ENCODE data around the gene GLYATL2. TPM values are rescaled to one million over a fixed set of nuclear protein-coding genes. Genes with fewer than 3 reads are reported as not detected.

Gene GLYATL2
- total RNA-seq, 1 donor from 2014 or later: 0.52 TPM

DNA sequence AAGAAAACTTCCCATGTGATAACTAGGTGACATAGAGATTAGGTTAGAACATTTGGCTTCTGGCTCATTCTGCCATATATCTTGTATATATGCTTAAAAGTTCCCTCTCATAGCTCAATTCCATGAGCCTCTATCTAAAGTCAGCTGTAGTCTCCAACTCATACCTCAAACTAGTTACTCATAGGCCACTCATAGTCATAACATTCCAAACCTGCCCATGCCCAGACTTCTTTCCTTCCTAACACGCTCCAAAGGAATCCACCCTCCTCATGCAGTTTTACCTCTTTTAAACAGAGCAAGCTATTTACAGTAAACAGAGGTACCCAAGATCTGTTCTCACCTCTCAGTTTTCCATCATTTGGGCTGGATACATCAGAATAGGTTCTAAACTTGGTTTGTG lies 39.4 kb downstream of the GLYATL2 start:
- Histone ChIP-seq H3K4me3 (ENCODE audit: low read length in 3 of 3) (no peak overlapping the region), H3K4me1 (ENCODE audit: control insufficient read depth in 3 of 3, insufficient read depth in 3 of 3, low read length in 3 of 3) (no peaks in the 10 kb centered on the region), H3K9ac (ENCODE audit: low read depth in 1 of 3, low read length in 3 of 3) (no peak overlapping the region), H3K9me3 (ENCODE audit: control insufficient read depth in 3 of 3, low read length in 3 of 3) (no peaks in the 10 kb centered on the region), H3K36me3 (ENCODE audit: control insufficient read depth in 3 of 3, insufficient read depth in 3 of 3, low read length in 3 of 3) (no peaks in the 10 kb centered on the region), H3K27me3 (ENCODE audit: control insufficient read depth in 3 of 3, insufficient read depth in 3 of 3, low read length in 3 of 3) (no peaks in the 10 kb centered on the region), H3K27ac (ENCODE audit: low read depth, low read length) (no peak overlapping the region)

DNA sequence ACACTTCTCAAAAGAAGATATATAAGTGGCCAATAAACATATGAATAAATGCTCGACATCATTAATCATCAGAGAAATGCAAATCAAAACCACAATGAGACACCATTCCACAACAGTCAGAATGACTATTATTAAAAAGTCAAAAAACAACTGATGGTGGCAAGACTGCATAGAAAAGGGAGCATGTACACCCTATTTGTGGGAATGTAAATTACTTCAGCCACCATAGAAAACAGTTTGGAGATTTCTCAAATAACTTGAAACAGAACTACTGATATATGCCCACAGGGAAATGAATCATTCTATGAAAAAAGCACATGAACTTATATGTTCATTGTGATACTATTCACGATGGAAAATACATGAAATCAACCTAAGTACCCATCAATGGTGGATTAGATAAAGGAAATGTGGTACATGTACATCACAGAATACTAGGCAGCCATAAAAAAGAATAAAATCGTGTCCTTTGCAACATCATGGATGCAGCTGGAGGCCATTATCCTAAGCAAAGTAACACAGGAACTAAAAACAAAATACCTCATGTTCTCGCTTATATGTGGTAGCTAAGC lies 42.4 kb downstream of the GLYATL2 start:
- Histone ChIP-seq H3K4me1 (ENCODE audit: control insufficient read depth in 3 of 3, insufficient read depth in 3 of 3, low read length in 3 of 3) (no peaks in the 10 kb centered on the region), H3K27me3 (ENCODE audit: control insufficient read depth in 3 of 3, insufficient read depth in 3 of 3, low read length in 3 of 3) (no peaks in the 10 kb centered on the region), H3K9ac (ENCODE audit: low read depth in 1 of 3, low read length in 3 of 3) (no peak overlapping the region), H3K27ac (ENCODE audit: low read depth, low read length) (no peak overlapping the region), H3K9me3 (ENCODE audit: control insufficient read depth in 3 of 3, low read length in 3 of 3) (no peaks in the 10 kb centered on the region), H3K36me3 (ENCODE audit: control insufficient read depth in 3 of 3, insufficient read depth in 3 of 3, low read length in 3 of 3) (no peaks in the 10 kb centered on the region), H3K4me3 (ENCODE audit: low read length in 3 of 3) (no peak overlapping the region)

DNA sequence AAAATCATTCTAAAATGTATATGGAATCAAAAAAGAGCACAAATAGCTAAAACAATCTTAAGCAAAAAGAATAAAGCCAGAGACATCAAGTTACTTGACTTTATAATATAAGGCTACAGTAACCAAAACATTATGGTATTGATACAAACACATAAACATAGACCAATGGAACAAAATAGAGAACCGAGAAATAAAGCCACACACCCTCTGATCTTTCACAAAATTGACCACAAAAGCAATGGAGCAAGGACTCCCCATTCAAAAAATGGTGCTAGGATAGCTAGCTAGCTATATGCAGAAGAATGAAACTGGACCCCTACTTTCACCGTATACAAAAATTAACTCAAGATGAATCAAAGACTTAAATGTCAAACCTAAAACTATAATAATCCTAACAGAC lies 43.2 kb downstream of the GLYATL2 start:
- Histone ChIP-seq H3K4me3 (ENCODE audit: low read length in 3 of 3) (no peak overlapping the region), H3K4me1 (ENCODE audit: control insufficient read depth in 3 of 3, insufficient read depth in 3 of 3, low read length in 3 of 3) (no peaks in the 10 kb centered on the region), H3K9ac (ENCODE audit: low read depth in 1 of 3, low read length in 3 of 3) (no peak overlapping the region), H3K36me3 (ENCODE audit: control insufficient read depth in 3 of 3, insufficient read depth in 3 of 3, low read length in 3 of 3) (no peaks in the 10 kb centered on the region), H3K27me3 (ENCODE audit: control insufficient read depth in 3 of 3, insufficient read depth in 3 of 3, low read length in 3 of 3) (no peaks in the 10 kb centered on the region), H3K27ac (ENCODE audit: low read depth, low read length) (no peak overlapping the region), H3K9me3 (ENCODE audit: control insufficient read depth in 3 of 3, low read length in 3 of 3) (no peaks in the 10 kb centered on the region)

DNA sequence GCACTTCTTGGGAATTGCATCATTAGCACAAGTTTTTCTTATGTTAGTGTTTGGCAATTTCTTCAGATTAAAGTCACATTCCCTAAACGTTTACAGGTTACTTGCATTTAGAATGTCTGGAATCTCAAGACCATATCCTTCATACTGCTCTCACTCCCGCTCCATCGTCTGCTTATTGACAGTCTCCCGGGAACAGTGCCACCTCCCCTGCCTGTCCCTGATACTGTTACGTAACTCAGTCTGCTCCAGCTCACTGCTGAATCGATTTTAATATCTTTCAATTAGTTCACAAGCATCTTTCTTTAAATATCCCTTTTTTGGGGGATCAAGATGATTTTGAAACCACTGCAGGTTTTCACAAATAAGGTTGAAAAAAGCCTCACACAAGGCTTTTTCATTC lies 48.2 kb downstream of the GLYATL2 start:
- Histone ChIP-seq H3K4me3 (ENCODE audit: low read length in 3 of 3) (no peak overlapping the region), H3K4me1 (ENCODE audit: control insufficient read depth in 3 of 3, insufficient read depth in 3 of 3, low read length in 3 of 3) (no peaks in the 10 kb centered on the region), H3K36me3 (ENCODE audit: control insufficient read depth in 3 of 3, insufficient read depth in 3 of 3, low read length in 3 of 3) (no peaks in the 10 kb centered on the region), H3K9me3 (ENCODE audit: control insufficient read depth in 3 of 3, low read length in 3 of 3) (no peaks in the 10 kb centered on the region), H3K27ac (ENCODE audit: low read depth, low read length) (no peak overlapping the region), H3K27me3 (ENCODE audit: control insufficient read depth in 3 of 3, insufficient read depth in 3 of 3, low read length in 3 of 3) (no peaks in the 10 kb centered on the region), H3K9ac (ENCODE audit: low read depth in 1 of 3, low read length in 3 of 3) (no peak overlapping the region)

DNA sequence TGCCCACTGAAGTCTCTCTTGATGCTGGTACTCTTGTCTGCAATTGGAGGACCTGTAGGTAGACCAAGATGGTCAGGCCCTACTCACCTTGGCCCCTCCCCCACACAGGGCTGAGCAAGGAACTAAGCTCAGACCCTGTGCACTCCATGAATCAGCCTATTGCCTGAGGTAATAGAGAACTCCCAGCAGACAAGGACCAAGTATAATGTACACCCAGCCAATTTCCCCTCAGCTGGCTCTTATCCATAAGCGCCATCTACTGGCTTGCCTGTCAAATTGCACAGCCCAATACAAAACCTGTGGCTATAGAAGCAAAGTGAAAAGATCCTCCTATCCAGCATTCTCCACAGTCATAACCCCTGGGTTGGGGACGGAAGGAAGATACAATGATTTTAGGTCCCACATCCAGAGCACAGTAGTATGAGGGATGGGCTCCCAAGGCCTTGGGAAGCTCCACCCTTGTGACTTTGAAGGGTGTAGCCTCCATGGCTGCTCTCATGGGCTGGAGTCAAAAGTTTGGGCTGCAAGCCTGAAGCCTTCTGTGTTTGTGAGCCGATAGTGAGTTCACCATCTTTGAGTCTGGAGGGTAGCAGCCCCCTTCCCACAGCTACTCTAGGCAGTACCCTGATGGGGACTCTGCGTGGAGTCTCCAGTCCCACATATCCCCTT lies 56.0 kb downstream of the GLYATL2 start:
- no peaks in the 10 kb centered on the region for H3K27me3 ChIP-seq (ENCODE audit: control insufficient read depth in 3 of 3, insufficient read depth in 3 of 3, low read length in 3 of 3)
- no peaks in the 10 kb centered on the region for H3K36me3 ChIP-seq (ENCODE audit: control insufficient read depth in 3 of 3, insufficient read depth in 3 of 3, low read length in 3 of 3)
- H3K27ac ChIP-seq (ENCODE audit: low read depth, low read length): no peak overlapping the region
- no peaks in the 10 kb centered on the region for H3K9me3 ChIP-seq (ENCODE audit: control insufficient read depth in 3 of 3, low read length in 3 of 3)
- no peak overlapping the region for H3K4me3 ChIP-seq (ENCODE audit: low read length in 3 of 3)
- no peaks in the 10 kb centered on the region for H3K4me1 ChIP-seq (ENCODE audit: control insufficient read depth in 3 of 3, insufficient read depth in 3 of 3, low read length in 3 of 3)
- H3K9ac ChIP-seq (ENCODE audit: low read depth in 1 of 3, low read length in 3 of 3): no peak overlapping the region

DNA sequence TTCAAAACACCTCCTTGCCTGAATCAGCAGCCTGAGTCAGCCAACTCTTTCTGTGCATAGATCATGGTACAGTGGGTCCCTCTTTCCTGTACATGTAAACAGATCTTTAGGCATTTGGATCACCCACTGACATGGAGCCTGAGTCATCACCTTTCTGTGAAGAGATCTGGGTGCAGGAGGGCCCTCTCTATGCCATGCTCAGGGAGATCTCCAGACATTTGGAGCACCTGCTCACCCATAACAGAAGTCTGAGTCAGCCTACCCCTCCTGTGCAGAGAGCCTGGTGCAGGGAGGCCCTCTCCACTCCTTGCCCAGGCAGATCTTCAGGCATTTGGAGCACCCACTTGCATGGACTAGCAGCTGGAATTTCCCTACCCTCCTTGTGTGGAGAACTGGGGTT lies 56.6 kb downstream of the GLYATL2 start:
- Histone ChIP-seq H3K27ac (ENCODE audit: low read depth, low read length) (no peak overlapping the region), H3K4me3 (ENCODE audit: low read length in 3 of 3) (no peak overlapping the region), H3K9ac (ENCODE audit: low read depth in 1 of 3, low read length in 3 of 3) (no peak overlapping the region), H3K4me1 (ENCODE audit: control insufficient read depth in 3 of 3, insufficient read depth in 3 of 3, low read length in 3 of 3) (no peaks in the 10 kb centered on the region), H3K27me3 (ENCODE audit: control insufficient read depth in 3 of 3, insufficient read depth in 3 of 3, low read length in 3 of 3) (no peaks in the 10 kb centered on the region), H3K9me3 (ENCODE audit: control insufficient read depth in 3 of 3, low read length in 3 of 3) (no peaks in the 10 kb centered on the region), H3K36me3 (ENCODE audit: control insufficient read depth in 3 of 3, insufficient read depth in 3 of 3, low read length in 3 of 3) (no peaks in the 10 kb centered on the region)

DNA sequence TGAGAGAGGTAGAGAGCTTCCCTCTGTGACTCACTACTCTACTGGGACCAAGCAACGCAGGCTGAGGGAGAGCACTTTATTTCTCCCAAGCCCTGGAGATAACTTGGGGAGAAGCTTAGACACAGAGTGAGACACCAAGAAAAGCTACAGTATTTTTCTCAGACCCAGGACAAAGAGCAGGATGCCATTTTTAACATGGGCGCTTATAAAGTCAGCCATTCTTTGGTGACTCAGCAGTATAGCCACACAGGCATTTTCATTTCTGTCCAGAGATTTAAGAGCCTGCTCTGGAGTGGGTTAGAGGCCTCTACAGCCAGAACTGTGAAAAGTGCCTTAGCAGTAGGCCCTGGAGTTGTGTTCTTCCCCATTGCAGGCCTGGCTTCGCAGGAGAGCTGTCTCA lies 57.8 kb downstream of the GLYATL2 start:
- Histone ChIP-seq H3K36me3 (ENCODE audit: control insufficient read depth in 3 of 3, insufficient read depth in 3 of 3, low read length in 3 of 3) (no peaks in the 10 kb centered on the region), H3K9me3 (ENCODE audit: control insufficient read depth in 3 of 3, low read length in 3 of 3) (no peaks in the 10 kb centered on the region), H3K4me3 (ENCODE audit: low read length in 3 of 3) (no peak overlapping the region), H3K27me3 (ENCODE audit: control insufficient read depth in 3 of 3, insufficient read depth in 3 of 3, low read length in 3 of 3) (no peaks in the 10 kb centered on the region), H3K27ac (ENCODE audit: low read depth, low read length) (no peak overlapping the region), H3K9ac (ENCODE audit: low read depth in 1 of 3, low read length in 3 of 3) (no peak overlapping the region), H3K4me1 (ENCODE audit: control insufficient read depth in 3 of 3, insufficient read depth in 3 of 3, low read length in 3 of 3) (no peaks in the 10 kb centered on the region)

DNA sequence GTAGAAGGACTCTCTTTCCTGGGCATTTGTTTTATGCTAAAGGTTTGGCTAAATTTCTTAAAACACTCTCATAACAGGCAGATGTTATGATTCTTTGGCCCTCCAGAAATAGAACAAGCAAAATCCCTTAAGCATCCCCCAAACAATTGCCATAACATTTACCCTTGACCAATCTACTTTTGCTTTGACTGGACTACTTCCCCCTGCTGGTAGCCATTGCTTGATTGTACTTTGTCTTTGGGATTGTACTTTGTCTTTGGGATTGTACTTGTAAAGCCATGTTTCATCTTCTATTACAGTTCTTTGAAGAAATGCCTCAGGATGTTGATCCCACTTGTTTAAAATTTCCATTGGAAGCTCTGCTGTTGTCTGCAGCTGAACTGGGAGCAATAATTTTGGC lies 59.5 kb downstream of the GLYATL2 start:
- Histone ChIP-seq H3K36me3 (ENCODE audit: control insufficient read depth in 3 of 3, insufficient read depth in 3 of 3, low read length in 3 of 3) (no peaks in the 10 kb centered on the region), H3K27me3 (ENCODE audit: control insufficient read depth in 3 of 3, insufficient read depth in 3 of 3, low read length in 3 of 3) (no peaks in the 10 kb centered on the region), H3K4me3 (ENCODE audit: low read length in 3 of 3) (no peak overlapping the region), H3K4me1 (ENCODE audit: control insufficient read depth in 3 of 3, insufficient read depth in 3 of 3, low read length in 3 of 3) (no peaks in the 10 kb centered on the region), H3K9ac (ENCODE audit: low read depth in 1 of 3, low read length in 3 of 3) (no peak overlapping the region), H3K9me3 (ENCODE audit: control insufficient read depth in 3 of 3, low read length in 3 of 3) (no peaks in the 10 kb centered on the region), H3K27ac (ENCODE audit: low read depth, low read length) (no peak overlapping the region)

Other genes starting within 250 kb of the GLYATL2 start
- gene CNTF, start 222.0 kb downstream of the GLYATL2 start, total RNA-seq: 1.6 TPM
- gene GLYAT, start 112.8 kb downstream of the GLYATL2 start, total RNA-seq: not detected
- gene GLYATL1, start 94.8 kb upstream of the GLYATL2 start, total RNA-seq: not detected
- gene GLYATL1B, start 241.6 kb upstream of the GLYATL2 start, total RNA-seq: not detected